NB4 (cell line): Measurements from ENCODE around the gene INPP5A.

Experiments
- DNase-seq: peaks from one replicate; pipeline ENCODE4 v3.0.0; 2010; ENCODE audit warnings: low read depth
- H3K4me3 ChIP-seq: one replicate; pipeline ENCODE4 v1.5.1; 2011; ENCODE audit warnings: mild to moderate bottlenecking, low read depth, low read length, moderate library complexity
- CTCF ChIP-seq: IDR thresholded peaks from one replicate; pipeline ENCODE4 v1.5.1; 2012; ENCODE audit warnings: low read depth, low read length
- MAX ChIP-seq: IDR thresholded peaks from 2 replicates; pipeline ENCODE4 v1.6.1; 2011; ENCODE audit warnings: low read depth, low read length
- MYC ChIP-seq: IDR thresholded peaks from 2 replicates; pipeline ENCODE4 v1.6.1; 2011; ENCODE audit warnings: low read depth, low read length
- POLR2A ChIP-seq: IDR thresholded peaks from 2 replicates; pipeline ENCODE4 v1.6.1; 2011; ENCODE audit warnings: mild to moderate bottlenecking; ENCODE audit not compliant: insufficient read length; ENCODE audit errors: extremely low read depth

Gene INPP5A

GRCh38 chr10:132763545-132763944, 226.0 kb downstream of the INPP5A start:
- H3K4me3 ChIP-seq: no peak overlapping the region
- TF ChIP-seq MYC (no peak), MAX (no peak), CTCF (no peak), POLR2A (no peak)
- DNase-seq: no peak

- DNase-seq: no peak
- TF ChIP-seq POLR2A: no peak
- TF ChIP-seq MYC: no peak
- TF ChIP-seq CTCF: no peak
- no peak for TF ChIP-seq MAX
- no peak overlapping the region for H3K4me3 ChIP-seq
These were observed 226.5 kb downstream of the INPP5A start for GRCh38 chr10:132764108-132764507.

- H3K4me3 ChIP-seq: no peak overlapping the region
- TF ChIP-seq MYC: no peak
- TF ChIP-seq CTCF: no peak
- TF ChIP-seq MAX: no peak
- TF ChIP-seq POLR2A: no peak
- no peak for DNase-seq
These were observed 227.8 kb downstream of the INPP5A start for GRCh38 chr10:132765435-132765834.

- no peak overlapping the region for H3K4me3 ChIP-seq
- no peak for DNase-seq
- TF ChIP-seq MAX: no peak
These were observed 228.7 kb downstream of the INPP5A start for GRCh38 chr10:132766291-132766690.

DNA sequence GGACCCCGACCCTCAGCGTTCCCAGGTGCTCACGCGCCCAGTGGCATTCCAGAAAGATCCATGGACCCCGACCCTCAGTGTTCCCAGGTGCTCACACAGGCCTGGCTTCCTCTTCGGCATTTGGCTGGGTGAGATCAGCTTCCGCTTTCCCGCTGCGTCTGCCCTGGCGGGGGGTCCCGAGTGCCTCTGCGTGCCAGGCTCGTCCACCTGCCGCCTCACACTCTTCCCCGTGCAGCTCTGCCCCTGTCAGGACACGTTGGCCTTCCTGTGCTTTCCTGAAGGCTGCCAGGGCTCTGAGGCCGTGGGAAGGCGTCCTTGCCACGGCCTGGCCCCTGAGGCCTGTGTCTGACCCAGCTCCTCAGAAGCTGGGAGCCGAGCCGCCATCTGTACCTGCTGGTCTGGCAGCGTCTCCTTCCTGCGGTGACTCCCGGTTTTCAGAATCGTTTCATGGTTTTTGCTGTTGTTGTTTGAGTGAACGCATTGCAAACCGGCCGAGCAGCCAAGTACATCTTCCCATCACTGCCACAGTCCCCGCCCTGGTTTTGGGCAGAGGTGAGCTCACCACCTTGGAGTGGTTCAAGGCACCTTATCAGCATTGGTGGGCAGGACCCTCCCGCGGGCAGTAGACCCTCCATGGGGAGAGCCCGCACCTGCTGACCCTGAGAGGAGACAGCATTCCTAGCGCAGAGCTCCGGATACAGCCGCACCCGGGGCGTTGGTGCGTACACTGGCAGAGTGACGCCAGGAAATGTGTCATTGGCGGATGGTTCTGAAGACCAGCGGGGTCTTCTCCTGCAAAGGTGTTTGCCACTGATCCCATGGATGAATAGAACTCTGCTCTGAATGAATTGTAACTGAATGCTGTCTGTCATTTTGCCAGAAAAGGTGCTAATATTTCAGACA, 231.0 kb downstream of the INPP5A start:
- DNase-seq: no peak
- TF ChIP-seq MAX (no peak), CTCF (no peak), POLR2A (no peak), MYC (no peak)
- H3K4me3 ChIP-seq: no peak overlapping the region
